Measurements from ENCODE around the gene NHP2. TPM values are rescaled to one million over a fixed set of nuclear protein-coding genes. Genes with fewer than 3 reads are reported as not detected.
A peak's percentile ranks its signal among the peaks of the same experiment; 100 is the strongest.

The NHP2 gene
- total RNA-seq, 1 experiment from 2014 or later: 263 TPM

GRCh38 chr5:178153530-178154340 is at the start of gene NHP2 (continued):
- TF ChIP-seq ATF2 (CRISPR knock-in tag; IDR thresholded peaks at IDR 0.05; ENCODE audit: borderline replicate concordance, low read depth) (no peak), ZMAT4 (CRISPR knock-in tag; IDR thresholded peaks at IDR 0.05) (no peak), ZSCAN18 (CRISPR knock-in tag; IDR thresholded peaks at IDR 0.05) (no peak), NFE2L1 (CRISPR knock-in tag; IDR thresholded peaks at IDR 0.05) (0 out of 2 replicates have a peak, but pooled peaks have one; percentile 67), TCF7 (CRISPR knock-in tag; IDR thresholded peaks at IDR 0.05; ENCODE audit: low read depth) (no peak), E2F4 (CRISPR knock-in tag; IDR thresholded peaks at IDR 0.05; ENCODE audit: borderline replicate concordance, low read depth) (no peak), KAT7 (CRISPR knock-in tag; IDR thresholded peaks at IDR 0.05; ENCODE audit: borderline replicate concordance) (peak; percentile 44; the same call in 1 of the 2 replicates), ZNF263 (CRISPR knock-in tag; IDR thresholded peaks at IDR 0.05; ENCODE audit: low read depth) (no peak), OVOL2 (CRISPR knock-in tag; IDR thresholded peaks at IDR 0.05; ENCODE audit: borderline replicate concordance) (no peak), STAT6 (CRISPR knock-in tag; conservative IDR thresholded peaks at IDR 0.05; ENCODE audit: low read depth) (no peak), MYBL2 (CRISPR knock-in tag; IDR thresholded peaks at IDR 0.05) (peak; percentile 82; the same call in 1 of the 2 replicates), JUN (CRISPR knock-in tag; IDR thresholded peaks at IDR 0.05) (no peak), GABPB1 (CRISPR knock-in tag; IDR thresholded peaks at IDR 0.05) (no peak; the same call in 1 of the 2 replicates), ZBTB21 (CRISPR knock-in tag; IDR thresholded peaks at IDR 0.05; ENCODE audit: borderline replicate concordance) (no peak), HMGXB4 (CRISPR knock-in tag; IDR thresholded peaks at IDR 0.05) (no peak), HMGA2 (CRISPR knock-in tag; IDR thresholded peaks at IDR 0.05) (no peak), ZNF423 (CRISPR knock-in tag; IDR thresholded peaks at IDR 0.05) (no peak), ZNF281 (CRISPR knock-in tag; IDR thresholded peaks at IDR 0.05) (no peak), JAZF1 (CRISPR knock-in tag; IDR thresholded peaks at IDR 0.05) (no peak), NR2C2 (CRISPR knock-in tag; IDR thresholded peaks at IDR 0.05) (no peak), E2F1 (CRISPR knock-in tag; IDR thresholded peaks at IDR 0.05) (no peak), CREB1 (CRISPR knock-in tag; IDR thresholded peaks at IDR 0.05) (no peak), IRF2 (CRISPR knock-in tag; IDR thresholded peaks at IDR 0.05; ENCODE audit: borderline replicate concordance, low read depth) (no peak), NR1H2 (CRISPR knock-in tag; IDR thresholded peaks at IDR 0.05) (no peak), USF1 (CRISPR knock-in tag; IDR thresholded peaks at IDR 0.05) (0 out of 2 replicates have a peak, but pooled peaks have one; percentile 55)
